Tibial artery (tissue), 4 donors: ENCODE data around the gene OTOF.

ENCODE experiments used
- DNase-seq, 2 donors: peaks; one replicate each; pipeline ENCODE4 v3.0.0-alpha.2; 2019
- H3K27ac ChIP-seq, 2 donors: fragments of 200-600 bp; sonication (generic) in 1 of 2; 1 replicate in 1 of 2; 2 replicates in 1 of 2; pipeline ENCODE4 v1.5.1; 2018 to 2019; ENCODE audit warnings: mild to moderate bottlenecking in 1 of 2
- H3K27me3 ChIP-seq, 2 donors: fragments of 200-600 bp; sonication (generic) in 1 of 2; one replicate each; pipeline versions ENCODE4 v1.5.1 to v1.6.0; 2016 to 2019
- H3K36me3 ChIP-seq, 3 donors: fragments of 200-600 bp; sonication (generic) in 2 of 3; one replicate each; pipeline ENCODE4 v1.5.1; 2016 to 2019; ENCODE audit warnings: mild to moderate bottlenecking in 2 of 3
- H3K4me1 ChIP-seq, 4 donors: fragments of 200-600 bp; sonication (generic) in 2 of 4; 1 replicate in 3 of 4; 2 replicates in 1 of 4; pipeline ENCODE4 v1.5.1; 2016 to 2019
- H3K4me3 ChIP-seq, 2 donors: fragments of 200-600 bp; sonication (generic) in 1 of 2; 1 replicate in 1 of 2; 2 replicates in 1 of 2; pipeline ENCODE4 v1.5.1; 2018 to 2019; ENCODE audit warnings: mild to moderate bottlenecking in 2 of 2
- H3K9me3 ChIP-seq, 3 donors: fragments of 200-600 bp; sonication (generic) in 1 of 3; one replicate each; pipeline ENCODE4 v1.5.1; 2016 to 2019
- intact Hi-C: fragments of 100-400 bp; cut with DNase I; formaldehyde crosslinking; loops from one replicate; pipeline ENCODE4 v1.15.0; 2023; ENCODE audit warnings: low total_unique reads
- TF ChIP-seq, protein P1 (sequence below), 2 experiments: fragments of 200-600 bp in 1 of 2; fragments of 450-650 bp in 1 of 2; IDR thresholded peaks; one replicate each; pipeline ENCODE4 v1.5.1; 2017 to 2019; ENCODE audit warnings: antibody characterized with exemption in 2 of 2, mild to moderate bottlenecking in 1 of 2, moderate library complexity in 1 of 2

OTOF gene

DNA sequence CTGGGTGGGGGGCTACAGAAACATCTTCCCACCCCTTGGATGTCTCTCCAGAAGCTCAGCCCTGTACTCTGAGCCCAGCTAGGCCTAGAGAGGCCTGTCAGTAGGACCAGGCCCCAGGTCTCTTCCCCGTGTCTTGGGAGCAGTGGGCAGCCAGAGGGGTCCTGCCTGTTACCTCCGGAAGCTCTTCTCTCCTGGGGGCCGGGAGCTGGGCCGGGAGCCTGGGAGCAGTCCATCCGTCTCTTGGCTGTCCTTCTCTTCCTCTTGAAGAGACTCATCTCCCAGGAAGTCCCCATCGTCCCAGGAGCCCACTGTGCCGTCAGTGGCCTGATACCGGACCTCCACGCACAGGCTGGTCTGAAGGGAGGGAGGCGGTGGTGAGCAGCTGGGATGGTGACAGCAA is 38.3 kb upstream of the OTOF start:
- H3K9me3 ChIP-seq, result no peaks in the 10 kb centered on the region
- H3K27ac ChIP-seq, result no peak overlapping the region
- DNase-seq, result no peak

DNA sequence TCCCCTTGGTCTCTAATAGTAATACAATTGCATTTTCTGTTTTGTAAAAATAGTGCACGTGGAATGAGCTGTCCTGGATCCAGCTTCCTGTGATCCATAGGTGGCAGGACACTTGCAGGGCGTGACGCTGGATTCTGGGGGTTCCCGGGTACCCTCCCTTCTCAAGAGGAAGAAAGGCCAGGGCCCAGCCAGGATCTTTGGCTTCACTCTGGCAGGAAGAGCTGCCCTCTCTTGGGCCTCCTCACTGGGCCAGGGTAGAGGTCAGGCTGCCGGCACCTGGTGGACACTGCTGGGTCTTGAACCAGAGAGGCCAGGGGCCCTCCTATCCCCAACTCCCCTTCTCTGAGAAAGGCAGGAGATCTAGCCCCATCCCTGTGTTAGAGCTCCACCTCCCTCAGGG is 37.8 kb upstream of the OTOF start:
- TF ChIP-seq, protein P1, sequence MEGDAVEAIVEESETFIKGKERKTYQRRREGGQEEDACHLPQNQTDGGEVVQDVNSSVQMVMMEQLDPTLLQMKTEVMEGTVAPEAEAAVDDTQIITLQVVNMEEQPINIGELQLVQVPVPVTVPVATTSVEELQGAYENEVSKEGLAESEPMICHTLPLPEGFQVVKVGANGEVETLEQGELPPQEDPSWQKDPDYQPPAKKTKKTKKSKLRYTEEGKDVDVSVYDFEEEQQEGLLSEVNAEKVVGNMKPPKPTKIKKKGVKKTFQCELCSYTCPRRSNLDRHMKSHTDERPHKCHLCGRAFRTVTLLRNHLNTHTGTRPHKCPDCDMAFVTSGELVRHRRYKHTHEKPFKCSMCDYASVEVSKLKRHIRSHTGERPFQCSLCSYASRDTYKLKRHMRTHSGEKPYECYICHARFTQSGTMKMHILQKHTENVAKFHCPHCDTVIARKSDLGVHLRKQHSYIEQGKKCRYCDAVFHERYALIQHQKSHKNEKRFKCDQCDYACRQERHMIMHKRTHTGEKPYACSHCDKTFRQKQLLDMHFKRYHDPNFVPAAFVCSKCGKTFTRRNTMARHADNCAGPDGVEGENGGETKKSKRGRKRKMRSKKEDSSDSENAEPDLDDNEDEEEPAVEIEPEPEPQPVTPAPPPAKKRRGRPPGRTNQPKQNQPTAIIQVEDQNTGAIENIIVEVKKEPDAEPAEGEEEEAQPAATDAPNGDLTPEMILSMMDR (IDR thresholded peaks at IDR 0.05), result no peak
- Histone ChIP-seq H3K27ac (no peak overlapping the region), H3K4me3 (no peak overlapping the region), H3K9me3 (no peaks in the 10 kb centered on the region), H3K36me3 (no peaks in the 10 kb centered on the region), H3K4me1 (no peaks in the 10 kb centered on the region), H3K27me3 (peaks cover 0 to 19% of the 10 kb centered on the region in 2 donors)
- DNase-seq, result no peak
- intact Hi-C loops, result no loop called here

More for the DNA sequence above, 38.3 kb upstream of the OTOF start:
- H3K27me3 ChIP-seq, result peaks cover 0 to 21% of the 10 kb centered on the region in 2 donors
- H3K36me3 ChIP-seq, result no peaks in the 10 kb centered on the region
- H3K4me3 ChIP-seq, result no peak overlapping the region
- TF ChIP-seq, protein P1 (IDR thresholded peaks at IDR 0.05), result no peak
- intact Hi-C loops, result no loop called here
- no peaks in the 10 kb centered on the region for H3K4me1 ChIP-seq

DNA sequence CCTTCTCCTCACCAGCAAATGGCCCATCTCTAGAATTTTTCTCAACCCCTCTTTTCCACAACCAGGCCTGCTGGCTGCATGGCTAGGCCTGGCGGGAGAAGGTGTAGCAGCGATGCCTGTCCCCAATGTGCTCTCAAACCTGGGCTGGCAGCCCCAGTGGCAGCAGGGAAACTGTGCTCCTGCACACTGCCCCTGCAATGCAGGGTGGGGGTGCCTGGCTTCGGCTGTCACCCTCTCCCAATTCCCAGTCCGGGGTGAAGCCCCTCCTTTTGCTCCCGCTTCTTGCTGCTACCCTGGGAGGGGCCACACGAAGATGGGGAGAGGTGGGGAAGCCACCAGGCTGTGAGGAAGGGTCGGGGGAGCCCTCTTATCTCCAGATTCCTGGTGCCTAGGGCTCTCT is 36.1 kb upstream of the OTOF start:
- Histone ChIP-seq H3K4me1 (no peaks in the 10 kb centered on the region), H3K27me3 (peaks cover 0 to 8% of the 10 kb centered on the region in 2 donors), H3K9me3 (no peaks in the 10 kb centered on the region), H3K27ac (no peak overlapping the region), H3K36me3 (no peaks in the 10 kb centered on the region), H3K4me3 (no peak overlapping the region)
- DNase-seq, result no peak
- TF ChIP-seq, protein P1 (IDR thresholded peaks at IDR 0.05), result no peak
- intact Hi-C loops, result no loop called here

DNA sequence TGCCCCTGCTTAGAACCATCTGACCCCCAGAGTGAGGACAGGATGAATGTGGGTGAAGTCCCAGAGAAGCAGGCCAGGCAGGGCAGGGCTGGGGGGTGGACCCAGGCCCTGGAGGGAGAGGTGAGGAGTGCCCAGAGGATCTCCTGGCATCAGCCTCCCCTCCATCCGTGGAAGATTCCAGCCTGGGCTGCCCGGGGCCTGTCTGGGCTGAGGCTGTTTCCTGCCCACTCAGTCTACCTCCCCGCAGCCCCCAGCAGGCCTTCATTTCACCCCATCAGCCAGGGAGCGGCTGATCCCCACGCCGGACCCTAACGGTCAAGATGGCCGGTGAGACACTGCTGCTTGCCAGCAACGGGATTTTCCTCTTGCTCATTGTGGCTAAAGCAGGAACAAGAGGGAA is 35.3 kb upstream of the OTOF start:
- no peaks in the 10 kb centered on the region for H3K4me1 ChIP-seq
- intact Hi-C loops, result no loop called here
- TF ChIP-seq, protein P1 (IDR thresholded peaks at IDR 0.05), result no peak
- H3K9me3 ChIP-seq, result no peaks in the 10 kb centered on the region
- DNase-seq, result no peak
- H3K36me3 ChIP-seq, result no peaks in the 10 kb centered on the region
- no peak overlapping the region for H3K27ac ChIP-seq
- H3K27me3 ChIP-seq, result peaks cover 0 to 4% of the 10 kb centered on the region in 2 donors
- no peak overlapping the region for H3K4me3 ChIP-seq

DNA sequence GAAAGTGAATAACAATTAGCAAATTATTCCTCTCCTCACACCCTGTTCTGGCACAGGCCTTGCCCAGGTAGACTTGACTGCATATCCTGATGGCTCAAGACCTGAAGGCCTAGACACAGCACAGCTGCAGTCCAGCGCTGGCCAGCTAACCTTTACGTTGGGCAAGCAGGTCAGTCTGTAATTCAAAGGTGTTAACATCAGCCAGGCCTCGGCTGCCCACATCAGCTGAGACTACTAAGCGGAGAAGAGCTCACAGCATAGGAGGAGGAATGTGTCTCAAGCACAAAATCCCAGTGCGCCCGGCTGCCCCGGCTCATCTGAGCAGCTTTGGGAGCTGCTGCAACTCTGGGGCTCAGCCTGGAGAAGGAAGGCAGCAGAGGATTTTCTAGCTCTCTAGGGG is 33.5 kb upstream of the OTOF start:
- H3K27me3 ChIP-seq, result peaks cover 0 to 4% of the 10 kb centered on the region in 2 donors
- H3K4me3 ChIP-seq, result no peak overlapping the region
- no peaks in the 10 kb centered on the region for H3K9me3 ChIP-seq
- no peaks in the 10 kb centered on the region for H3K36me3 ChIP-seq
- H3K27ac ChIP-seq, result no peak overlapping the region
- TF ChIP-seq, protein P1 (IDR thresholded peaks at IDR 0.05), result no peak
- intact Hi-C loops, result no loop called here
- no peak for DNase-seq
- H3K4me1 ChIP-seq, result no peaks in the 10 kb centered on the region

DNA sequence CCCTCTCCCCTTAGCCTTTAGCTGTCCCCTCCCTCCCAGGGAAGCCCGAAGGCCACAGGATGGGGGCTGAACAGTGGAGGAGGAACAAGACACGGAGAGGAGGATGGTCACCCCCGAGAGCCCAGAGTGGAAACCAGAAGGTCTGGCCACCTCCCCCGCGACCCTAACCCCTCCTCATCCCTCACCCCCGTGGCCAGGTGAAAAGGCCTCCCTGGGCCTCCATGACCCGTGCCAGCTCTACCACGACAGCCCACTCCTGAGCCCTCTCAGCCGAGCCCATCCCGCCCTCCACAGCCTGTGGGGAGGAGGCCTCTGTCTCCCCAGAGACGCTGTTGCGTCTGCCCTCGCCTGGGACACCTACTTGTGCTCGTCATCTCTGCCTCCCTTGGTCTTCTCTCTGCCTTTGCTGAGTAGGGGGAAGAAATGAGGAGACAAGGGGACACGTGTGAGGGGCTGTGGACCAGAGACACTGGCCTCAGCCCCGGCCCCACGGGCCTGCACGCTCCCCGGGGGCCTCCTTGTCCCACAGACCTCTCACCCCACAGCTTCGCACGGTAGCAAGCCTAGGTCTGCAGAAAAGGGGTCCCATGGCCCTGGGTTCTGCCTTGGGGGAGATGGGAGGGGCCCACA is 32.5 kb upstream of the OTOF start:
- DNase-seq, result no peak
- Histone ChIP-seq H3K27ac (no peak overlapping the region), H3K36me3 (no peaks in the 10 kb centered on the region), H3K4me1 (no peaks in the 10 kb centered on the region), H3K4me3 (no peak overlapping the region), H3K27me3 (peaks cover 0 to 4% of the 10 kb centered on the region in 2 donors), H3K9me3 (no peaks in the 10 kb centered on the region)
- intact Hi-C loops, result no loop called here
- TF ChIP-seq, protein P1 (IDR thresholded peaks at IDR 0.05), result no peak
